ENCODE results near the gene GPR35.
"Not testable (repeated sequence)": the region's sequence is repeated elsewhere in the genome, so short reads cannot be mapped to it uniquely, and the experiment has no call there.

Gene GPR35

GRCh38 chr2:240662681-240663080 is 37.4 kb downstream of the GPR35 start:
- H3K9ac ChIP-seq (ENCODE audit: low read length) = no peak overlapping the region
- H3K4me1 ChIP-seq (ENCODE audit: control insufficient read depth, low read depth, low read length) = no peaks in the 10 kb centered on the region
- H3K27me3 ChIP-seq (ENCODE audit: control insufficient read depth, insufficient read depth, low read length) = no peaks in the 10 kb centered on the region
- H3K9me3 ChIP-seq (ENCODE audit: control insufficient read depth, low read depth, low read length) = peaks cover 3% of the 10 kb centered on the region
- H3K4me3 ChIP-seq (ENCODE audit: low read length) = no peak overlapping the region
- no peaks in the 10 kb centered on the region for H3K36me3 ChIP-seq (ENCODE audit: control insufficient read depth, low read depth, low read length)
- H3K27ac ChIP-seq (ENCODE audit: low read length) = no peak overlapping the region

- Histone ChIP-seq H3K4me1 (ENCODE audit: control insufficient read depth, low read depth, low read length) (no peaks in the 10 kb centered on the region), H3K9me3 (ENCODE audit: control insufficient read depth, low read depth, low read length) (peaks cover 3% of the 10 kb centered on the region), H3K9ac (ENCODE audit: low read length) (no peak overlapping the region), H3K4me3 (ENCODE audit: low read length) (no peak overlapping the region), H3K27ac (ENCODE audit: low read length) (no peak overlapping the region), H3K36me3 (ENCODE audit: control insufficient read depth, low read depth, low read length) (no peaks in the 10 kb centered on the region), H3K27me3 (ENCODE audit: control insufficient read depth, insufficient read depth, low read length) (no peaks in the 10 kb centered on the region)
Observed at GRCh38 chr2:240663546-240664190, 38.4 kb downstream of the GPR35 start.

GRCh38 chr2:240664622-240665021 is 39.3 kb downstream of the GPR35 start:
- no peak overlapping the region for H3K27ac ChIP-seq (ENCODE audit: low read length)
- no peak overlapping the region for H3K9ac ChIP-seq (ENCODE audit: low read length)
- H3K4me3 ChIP-seq (ENCODE audit: low read length) = no peak overlapping the region
- no peaks in the 10 kb centered on the region for H3K36me3 ChIP-seq (ENCODE audit: control insufficient read depth, low read depth, low read length)
- H3K9me3 ChIP-seq (ENCODE audit: control insufficient read depth, low read depth, low read length) = peaks cover 3% of the 10 kb centered on the region
- no peaks in the 10 kb centered on the region for H3K4me1 ChIP-seq (ENCODE audit: control insufficient read depth, low read depth, low read length)
- no peaks in the 10 kb centered on the region for H3K27me3 ChIP-seq (ENCODE audit: control insufficient read depth, insufficient read depth, low read length)

- no peak overlapping the region for H3K9ac ChIP-seq (ENCODE audit: low read length)
- no peaks in the 10 kb centered on the region for H3K36me3 ChIP-seq (ENCODE audit: control insufficient read depth, low read depth, low read length)
- no peaks in the 10 kb centered on the region for H3K9me3 ChIP-seq (ENCODE audit: control insufficient read depth, low read depth, low read length)
- no peaks in the 10 kb centered on the region for H3K27me3 ChIP-seq (ENCODE audit: control insufficient read depth, insufficient read depth, low read length)
- no peak overlapping the region for H3K27ac ChIP-seq (ENCODE audit: low read length)
- no peak overlapping the region for H3K4me3 ChIP-seq (ENCODE audit: low read length)
- no peaks in the 10 kb centered on the region for H3K4me1 ChIP-seq (ENCODE audit: control insufficient read depth, low read depth, low read length)
Observed at GRCh38 chr2:240670402-240670801, 45.1 kb downstream of the GPR35 start.

- Histone ChIP-seq H3K27me3 (ENCODE audit: control insufficient read depth, insufficient read depth, low read length) (no peaks in the 10 kb centered on the region), H3K9ac (ENCODE audit: low read length) (no peak overlapping the region), H3K9me3 (ENCODE audit: control insufficient read depth, low read depth, low read length) (no peaks in the 10 kb centered on the region), H3K27ac (ENCODE audit: low read length) (no peak overlapping the region), H3K4me3 (ENCODE audit: low read length) (no peak overlapping the region), H3K36me3 (ENCODE audit: control insufficient read depth, low read depth, low read length) (no peaks in the 10 kb centered on the region), H3K4me1 (ENCODE audit: control insufficient read depth, low read depth, low read length) (no peaks in the 10 kb centered on the region)
Observed at GRCh38 chr2:240670950-240671349, 45.7 kb downstream of the GPR35 start.

- no peak overlapping the region for H3K27ac ChIP-seq (ENCODE audit: low read length)
- H3K4me1 ChIP-seq (ENCODE audit: control insufficient read depth, low read depth, low read length) = no peaks in the 10 kb centered on the region
- H3K27me3 ChIP-seq (ENCODE audit: control insufficient read depth, insufficient read depth, low read length) = no peaks in the 10 kb centered on the region
- no peaks in the 10 kb centered on the region for H3K36me3 ChIP-seq (ENCODE audit: control insufficient read depth, low read depth, low read length)
- H3K9me3 ChIP-seq (ENCODE audit: control insufficient read depth, low read depth, low read length) = no peaks in the 10 kb centered on the region
- H3K9ac ChIP-seq (ENCODE audit: low read length) = no peak overlapping the region
- no peak overlapping the region for H3K4me3 ChIP-seq (ENCODE audit: low read length)
Observed at GRCh38 chr2:240672076-240672700, 46.9 kb downstream of the GPR35 start.

- no peaks in the 10 kb centered on the region for H3K4me1 ChIP-seq (ENCODE audit: control insufficient read depth, low read depth, low read length)
- no peak overlapping the region for H3K27ac ChIP-seq (ENCODE audit: low read length)
- no peaks in the 10 kb centered on the region for H3K27me3 ChIP-seq (ENCODE audit: control insufficient read depth, insufficient read depth, low read length)
- H3K9me3 ChIP-seq (ENCODE audit: control insufficient read depth, low read depth, low read length) = no peaks in the 10 kb centered on the region
- H3K4me3 ChIP-seq (ENCODE audit: low read length) = no peak overlapping the region
- no peaks in the 10 kb centered on the region for H3K36me3 ChIP-seq (ENCODE audit: control insufficient read depth, low read depth, low read length)
- H3K9ac ChIP-seq (ENCODE audit: low read length) = no peak overlapping the region
Observed at GRCh38 chr2:240672701-240673190, 47.5 kb downstream of the GPR35 start.

GRCh38 chr2:240674461-240675184 is 49.3 kb downstream of the GPR35 start:
- not testable (repeated sequence) for H3K36me3 ChIP-seq (ENCODE audit: control insufficient read depth, low read depth, low read length); H3K4me1 ChIP-seq (ENCODE audit: control insufficient read depth, low read depth, low read length); H3K27me3 ChIP-seq (ENCODE audit: control insufficient read depth, insufficient read depth, low read length); H3K27ac ChIP-seq (ENCODE audit: low read length); H3K9me3 ChIP-seq (ENCODE audit: control insufficient read depth, low read depth, low read length); H3K9ac ChIP-seq (ENCODE audit: low read length); H3K4me3 ChIP-seq (ENCODE audit: low read length)

GRCh38 chr2:240675345-240675744 is 50.1 kb downstream of the GPR35 start:
- H3K4me1 ChIP-seq (ENCODE audit: control insufficient read depth, low read depth, low read length); H3K36me3 ChIP-seq (ENCODE audit: control insufficient read depth, low read depth, low read length); H3K4me3 ChIP-seq (ENCODE audit: low read length); H3K9me3 ChIP-seq (ENCODE audit: control insufficient read depth, low read depth, low read length); H3K27ac ChIP-seq (ENCODE audit: low read length); H3K27me3 ChIP-seq (ENCODE audit: control insufficient read depth, insufficient read depth, low read length); H3K9ac ChIP-seq (ENCODE audit: low read length): not testable (repeated sequence)

- H3K4me3 ChIP-seq (ENCODE audit: low read length); H3K9ac ChIP-seq (ENCODE audit: low read length); H3K27me3 ChIP-seq (ENCODE audit: control insufficient read depth, insufficient read depth, low read length); H3K27ac ChIP-seq (ENCODE audit: low read length); H3K36me3 ChIP-seq (ENCODE audit: control insufficient read depth, low read depth, low read length); H3K9me3 ChIP-seq (ENCODE audit: control insufficient read depth, low read depth, low read length); H3K4me1 ChIP-seq (ENCODE audit: control insufficient read depth, low read depth, low read length): not testable (repeated sequence)
Observed at GRCh38 chr2:240678043-240678442, 52.8 kb downstream of the GPR35 start.

GRCh38 chr2:240678909-240679308 is 53.6 kb downstream of the GPR35 start:
- not testable (repeated sequence) for H3K4me3 ChIP-seq (ENCODE audit: low read length); H3K9ac ChIP-seq (ENCODE audit: low read length); H3K27me3 ChIP-seq (ENCODE audit: control insufficient read depth, insufficient read depth, low read length); H3K27ac ChIP-seq (ENCODE audit: low read length); H3K4me1 ChIP-seq (ENCODE audit: control insufficient read depth, low read depth, low read length); H3K36me3 ChIP-seq (ENCODE audit: control insufficient read depth, low read depth, low read length); H3K9me3 ChIP-seq (ENCODE audit: control insufficient read depth, low read depth, low read length)

GRCh38 chr2:240680185-240680584 is 54.9 kb downstream of the GPR35 start:
- not testable (repeated sequence) for H3K36me3 ChIP-seq (ENCODE audit: control insufficient read depth, low read depth, low read length); H3K27me3 ChIP-seq (ENCODE audit: control insufficient read depth, insufficient read depth, low read length)

More at GRCh38 chr2:240680185-240680584, 54.9 kb downstream of the GPR35 start:
- not testable (repeated sequence) for H3K9me3 ChIP-seq (ENCODE audit: control insufficient read depth, low read depth, low read length); H3K4me1 ChIP-seq (ENCODE audit: control insufficient read depth, low read depth, low read length); H3K27ac ChIP-seq (ENCODE audit: low read length); H3K4me3 ChIP-seq (ENCODE audit: low read length); H3K9ac ChIP-seq (ENCODE audit: low read length)

Measured in iPS-18a (cell line).